Stimulated activated CD4-positive, alpha-beta T cell treated with anti-CD3 and anti-CD28 coated beads, Interleukin-2, amount 100 ng/mL, for 48 hours (primary cell): ENCODE data around the gene C9orf85.

Experiments used
- DNase-seq, 2 donors: peaks; one replicate each; pipeline ENCODE4 v3.0.0-alpha.2; 2020

The C9orf85 gene

GRCh38 chr9:71908825-71909224 is 2.6 kb upstream of the C9orf85 start:
- DNase-seq, result no peak

- DNase-seq, result peak; percentile 27 to 36
Measured at GRCh38 chr9:71909887-71910649, 1.4 kb upstream of the C9orf85 start.

GRCh38 chr9:71910650-71911060 is 784 bp upstream of the C9orf85 start:
- DNase-seq, result no peak

- DNase-seq, result no peak
Measured at GRCh38 chr9:71911908-71912335, 483 bp downstream of the C9orf85 start.

GRCh38 chr9:71915495-71915894 is 4.1 kb downstream of the C9orf85 start:
- no peak for DNase-seq

GRCh38 chr9:71916834-71917534 is 5.5 kb downstream of the C9orf85 start:
- peak in 1 of 2 donors; percentile 6 for DNase-seq

- no peak for DNase-seq
Measured at GRCh38 chr9:71918419-71918818, 7.0 kb downstream of the C9orf85 start.

GRCh38 chr9:71920456-71921189 is 9.2 kb downstream of the C9orf85 start:
- DNase-seq, result no peak

- no peak for DNase-seq
Measured at GRCh38 chr9:71921190-71921814, 9.9 kb downstream of the C9orf85 start.

- no peak for DNase-seq
Measured at GRCh38 chr9:71924576-71924975, 13.1 kb downstream of the C9orf85 start.

- DNase-seq, result no peak
Measured at GRCh38 chr9:71925834-71926233, 14.4 kb downstream of the C9orf85 start.

- DNase-seq, result no peak
Measured at GRCh38 chr9:71928376-71928775, 16.9 kb downstream of the C9orf85 start.

GRCh38 chr9:71928806-71929205 is 17.4 kb downstream of the C9orf85 start:
- no peak for DNase-seq

- no peak for DNase-seq
Measured at GRCh38 chr9:71929223-71929622, 17.8 kb downstream of the C9orf85 start.

GRCh38 chr9:71929791-71930440 is 18.5 kb downstream of the C9orf85 start:
- DNase-seq, result no peak

GRCh38 chr9:71931166-71931565 is 19.7 kb downstream of the C9orf85 start:
- DNase-seq, result no peak

GRCh38 chr9:71936066-71936465 is 24.6 kb downstream of the C9orf85 start:
- no peak for DNase-seq

- DNase-seq, result no peak
Measured at GRCh38 chr9:71937070-71937625, 25.7 kb downstream of the C9orf85 start.

- no peak for DNase-seq
Measured at GRCh38 chr9:71937898-71938297, 26.5 kb downstream of the C9orf85 start.

- no peak for DNase-seq
Measured at GRCh38 chr9:71941060-71941568, 29.7 kb downstream of the C9orf85 start.

- no peak for DNase-seq
Measured at GRCh38 chr9:71941998-71942567, 30.6 kb downstream of the C9orf85 start.
